A673 (cell line): ENCODE results near the gene RSU1. TPM values are rescaled to one million over a fixed set of nuclear protein-coding genes. Genes with fewer than 3 reads are reported as not detected.

Experiments used
- BruUV-seq: library from RNA; stranded (reverse); fragments of 400-500 nt; replicated peaks from 2 replicates; lab custom pipeline; 2021; lab: Mats Ljungman, UMichigan
- CTCF ChIA-PET: fragments of 300-600 bp; sonication (Branson Sonifier 250); formaldehyde crosslinking; loops from one replicate; lab custom pipeline; 2022; ENCODE audit warnings: antibody characterized with exemption; lab: Charles Lee
- POLR2A ChIA-PET: fragments of 300-600 bp; sonication (Branson Sonifier 250); formaldehyde crosslinking; loops from one replicate; lab custom pipeline; 2022; ENCODE audit warnings: antibody characterized with exemption; ENCODE audit not compliant: low non-redundant PET; lab: Charles Lee
- DNase-seq: peaks from one replicate; pipeline ENCODE4 v3.0.0-alpha.2; 2015; ENCODE audit warnings: low spot score
- H3K27ac ChIP-seq: fragments of 200-600 bp; sonication (generic); 2 replicates; pipeline ENCODE4 v1.5.1; 2016; ENCODE audit warnings: mixed run types, low read depth, mild to moderate bottlenecking, mixed read lengths, antibody characterized with exemption, low read length; ENCODE audit not compliant: poor library complexity, severe bottlenecking
- H3K27me3 ChIP-seq: fragments of 200-600 bp; sonication (generic); replicated peaks from 2 replicates; pipeline ENCODE4 v1.6.1; 2017; ENCODE audit warnings: mixed run types, low read depth, mild to moderate bottlenecking, mixed read lengths, antibody characterized with exemption, low read length; ENCODE audit not compliant: insufficient read depth, poor library complexity
- H3K36me3 ChIP-seq: fragments of 200-600 bp; sonication (generic); 2 replicates; pipeline ENCODE4 v1.6.1; 2016; ENCODE audit warnings: mixed run types, mild to moderate bottlenecking, mixed read lengths, antibody characterized with exemption, low read length; ENCODE audit not compliant: insufficient read depth, poor library complexity, severe bottlenecking
- H3K4me1 ChIP-seq: fragments of 200-600 bp; sonication (generic); 2 replicates; pipeline ENCODE4 v1.6.1; 2017; ENCODE audit warnings: mixed run types, mild to moderate bottlenecking, mixed read lengths, antibody characterized with exemption, low read length; ENCODE audit not compliant: insufficient read depth, poor library complexity, severe bottlenecking
- H3K4me3 ChIP-seq: fragments of 200-600 bp; sonication (generic); 2 replicates; pipeline ENCODE4 v1.5.1; 2016; ENCODE audit warnings: low read depth, mixed run types, mild to moderate bottlenecking, mixed read lengths, low read length; ENCODE audit not compliant: poor library complexity, severe bottlenecking
- H3K9me3 ChIP-seq: fragments of 200-600 bp; sonication (generic); 2 replicates; pipeline ENCODE4 v1.6.1; 2016; ENCODE audit warnings: mixed run types, low read depth, mild to moderate bottlenecking, mixed read lengths, antibody characterized with exemption, low read length; ENCODE audit not compliant: poor library complexity, severe bottlenecking
- CTCF ChIP-seq: fragments of 300-800, 200-600 bp; sonication (generic); conservative IDR thresholded peaks from 2 replicates; pipeline ENCODE4 v1.5.1; 2017; ENCODE audit warnings: low read depth, mild to moderate bottlenecking, antibody characterized with exemption, low read length, moderate library complexity, mixed read lengths
- EZH2 ChIP-seq: fragments of 200-600 bp; sonication (generic); IDR thresholded peaks from 2 replicates; pipeline ENCODE4 v1.6.1; 2017; ENCODE audit warnings: borderline replicate concordance, low read depth, mild to moderate bottlenecking, mixed read lengths, antibody characterized with exemption, low read length; ENCODE audit not compliant: poor library complexity, severe bottlenecking
- intact Hi-C: fragments of 100-400 bp; cut with micrococcal nuclease; formaldehyde crosslinking; loops from one replicate; pipeline ENCODE4 v1.10.0; 2022; ENCODE audit not compliant: unreplicated experiment
- total RNA-seq: library from RNA; stranded (reverse); gene quantifications from 2 replicates; pipeline ENCODE4 v1.2.3, GENCODE V29; 2021

Gene RSU1
- total RNA-seq, 1 experiment from 2014 or later, result 64.0 TPM

GRCh38 chr10:16819026-16819425, 1.8 kb upstream of the RSU1 start:
- BruUV-seq, result no TSS peak
- POLR2A ChIA-PET, result no interaction called here
- H3K36me3 ChIP-seq, result no peaks in the 10 kb centered on the region
- peaks cover 15% of the 10 kb centered on the region for H3K4me1 ChIP-seq
- no peaks in the 10 kb centered on the region for H3K27me3 ChIP-seq
- no peak for DNase-seq
- no peak overlapping the region for H3K27ac ChIP-seq
- peaks cover 16% of the 10 kb centered on the region for H3K9me3 ChIP-seq
- intact Hi-C loops, result no loop called here
- CTCF ChIA-PET, result no interaction called here
- no peak overlapping the region for H3K4me3 ChIP-seq
- TF ChIP-seq CTCF, result no peak
- TF ChIP-seq EZH2, result no peak

DNA sequence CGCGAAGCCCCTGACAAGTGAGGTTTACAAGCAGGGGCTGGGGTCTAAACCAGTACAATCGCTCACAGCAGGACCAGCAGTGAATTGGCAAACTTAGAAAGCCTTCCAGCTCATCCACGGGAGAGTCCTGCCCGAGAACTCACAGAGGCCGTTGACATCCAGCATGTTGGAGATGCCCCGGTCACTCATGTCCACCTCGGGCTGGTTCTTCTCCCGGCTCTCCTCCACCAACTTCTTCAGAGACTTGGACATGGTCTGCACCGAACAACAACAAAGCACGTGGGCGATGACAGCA, 447 bp downstream of the RSU1 start:
- H3K27me3 ChIP-seq, result no peaks in the 10 kb centered on the region
- intact Hi-C loops, result no loop called here
- CTCF ChIA-PET, result interaction anchor here (1.2 kb wide), 1 partner anchor 559 kb away, joined by 3 read pairs; no protein-coding TSS in a partner anchor
- TF ChIP-seq EZH2, result no peak
- TF ChIP-seq CTCF, result no peak
- no peaks in the 10 kb centered on the region for H3K36me3 ChIP-seq
- BruUV-seq, result TSS peak; percentile 32
- H3K4me3 ChIP-seq, result peak overlapping the region; percentile 80
- POLR2A ChIA-PET, result interaction anchor here (0.8 kb wide), 1 partner anchor 16 kb away, joined by 4 read pairs; no protein-coding TSS in a partner anchor
- peaks cover under 1% of the 10 kb centered on the region for H3K9me3 ChIP-seq
- H3K4me1 ChIP-seq, result peaks cover 18% of the 10 kb centered on the region
- no peak for DNase-seq
- H3K27ac ChIP-seq, result peak overlapping the region; percentile 89

DNA sequence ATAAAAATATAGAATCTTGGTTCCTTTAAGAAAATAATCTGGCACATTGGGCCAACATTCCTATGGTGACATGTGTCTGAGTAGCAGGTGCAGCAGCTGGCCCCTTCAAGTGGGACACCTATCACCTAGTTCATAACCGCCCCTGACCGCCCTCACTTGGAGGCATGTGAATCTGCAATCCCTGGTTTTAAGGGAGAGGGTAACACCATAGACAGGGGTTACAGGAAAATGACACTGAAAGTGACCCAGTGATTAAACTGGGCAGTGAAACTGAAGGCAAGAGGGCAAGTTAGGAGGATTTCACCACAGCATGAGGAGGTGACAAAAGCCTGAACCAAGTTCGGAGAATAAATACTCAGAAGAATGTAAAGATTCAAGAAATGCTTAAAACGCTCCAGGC, 1.1 kb downstream of the RSU1 start:
- H3K4me1 ChIP-seq, result peaks cover 18% of the 10 kb centered on the region
- POLR2A ChIA-PET, result no interaction called here
- TF ChIP-seq EZH2 (no peak), CTCF (no peak)
- intact Hi-C loops, result no loop called here
- no peaks in the 10 kb centered on the region for H3K36me3 ChIP-seq
- H3K27me3 ChIP-seq, result no peaks in the 10 kb centered on the region
- DNase-seq, result no peak
- BruUV-seq, result no TSS peak
- H3K9me3 ChIP-seq, result no peaks in the 10 kb centered on the region
- peak overlapping the region; percentile 80 for H3K4me3 ChIP-seq
- H3K27ac ChIP-seq, result peak overlapping the region; percentile 89
- CTCF ChIA-PET, result no interaction called here
